H1 (cell line): ENCODE data around the gene ANKRD17. TPM values are rescaled to one million over a fixed set of nuclear protein-coding genes. Genes with fewer than 3 reads are reported as not detected.

Source experiments
- CTCF ChIA-PET: fragments of 300-600 bp; sonication (Branson Sonifier 250); formaldehyde crosslinking; loops from one replicate; lab custom pipeline; 2021; ENCODE audit not compliant: partially characterized antibody; lab: Charles Lee
- POLR2A ChIA-PET: fragments of 300-600 bp; sonication (Branson Sonifier 250); formaldehyde crosslinking; loops from one replicate; lab custom pipeline; 2021; ENCODE audit warnings: inconsistent platforms; ENCODE audit not compliant: partially characterized antibody; lab: Charles Lee
- DNase-seq, 2 experiments: peaks; one replicate each; pipeline versions ENCODE4 v3.0.0 to v3.0.0-alpha.2; 2010 to 2022; ENCODE audit warnings: low spot score in 2 of 2, low read depth in 1 of 2, mixed read lengths in 1 of 2
- FAIRE-seq: peaks from 2 replicates; lab custom pipeline; 2011; peaks lifted over from hg19 to GRCh38; lab: Jason Lieb, UNC
- H2AFZ ChIP-seq: 2 replicates; pipeline ENCODE4 v1.8.1; 2012; ENCODE audit warnings: low read length, inconsistent platforms
- H2AK5ac ChIP-seq: 2 replicates; pipeline ENCODE4 v1.6.1; 2013; ENCODE audit warnings: low read depth, low read length
- H2BK120ac ChIP-seq: replicated peaks from 2 replicates; pipeline ENCODE3; 2013; ENCODE audit warnings: low read depth, low read length, inconsistent platforms
- H2BK12ac ChIP-seq: 2 replicates; pipeline ENCODE4 v1.6.1; 2013; ENCODE audit warnings: low read depth, low read length
- H2BK15ac ChIP-seq: 2 replicates; pipeline ENCODE4 v1.6.1; 2013; ENCODE audit warnings: low read length
- H2BK20ac ChIP-seq: 2 replicates; pipeline ENCODE4 v1.6.1; 2013; ENCODE audit warnings: low read length
- H2BK5ac ChIP-seq: 2 replicates; pipeline ENCODE4 v1.6.1; 2013; ENCODE audit warnings: low read depth, low read length
- H3K14ac ChIP-seq: 2 replicates; pipeline ENCODE4 v1.6.1; 2013; ENCODE audit warnings: inconsistent platforms; ENCODE audit not compliant: insufficient read length
- H3K18ac ChIP-seq: 2 replicates; pipeline ENCODE4 v1.6.1; 2013; ENCODE audit warnings: low read length; ENCODE audit errors: extremely low read depth
- H3K23ac ChIP-seq: 2 replicates; pipeline ENCODE4 v1.6.1; 2013; ENCODE audit warnings: inconsistent platforms; ENCODE audit not compliant: insufficient read length
- H3K23me2 ChIP-seq: 2 replicates; pipeline ENCODE4 v1.6.1; 2013; ENCODE audit warnings: low read depth, low read length
- H3K27ac ChIP-seq: 2 replicates; pipeline ENCODE4 v1.6.1; 2011; ENCODE audit warnings: low read depth, low read length, inconsistent platforms
- H3K27me3 ChIP-seq, 4 experiments: replicated peaks in 1 of 4; 1 replicate in 1 of 4; 2 replicates in 3 of 4; pipeline versions ENCODE4 v1.6.1 to v1.8.1; 2011 to 2013; ENCODE audit warnings: low read length in 3 of 4, mild to moderate bottlenecking in 3 of 4, inconsistent platforms in 2 of 4, mixed read lengths in 2 of 4, moderate library complexity in 1 of 4; ENCODE audit not compliant: control insufficient read depth in 3 of 4, insufficient read depth in 3 of 4; ENCODE audit errors: extremely low read depth in 1 of 4
- H3K36me3 ChIP-seq, 4 experiments: 2 replicates each; pipeline versions ENCODE4 v1.6.1 to v1.8.1; 2011 to 2013; ENCODE audit warnings: mild to moderate bottlenecking in 4 of 4, low read length in 3 of 4, moderate library complexity in 2 of 4, control low read depth in 1 of 4, inconsistent platforms in 1 of 4; ENCODE audit not compliant: insufficient read depth in 4 of 4, control insufficient read depth in 2 of 4
- H3K4ac ChIP-seq: replicated peaks from 2 replicates; pipeline ENCODE3; 2013; ENCODE audit warnings: low read length, low read depth, mixed read lengths, inconsistent platforms; ENCODE audit not compliant: insufficient read length
- H3K4me1 ChIP-seq, 4 experiments: replicated peaks in 1 of 4; 1 replicate in 1 of 4; 2 replicates in 3 of 4; pipeline versions ENCODE4 v1.6.1 to v1.8.1; 2011 to 2013; ENCODE audit warnings: low read length in 3 of 4, inconsistent platforms in 2 of 4, mixed read lengths in 1 of 4; ENCODE audit not compliant: insufficient read depth in 4 of 4, control insufficient read depth in 3 of 4
- H3K4me2 ChIP-seq, 2 experiments: 2 replicates each; pipeline versions ENCODE4 v1.6.1 to v1.8.1; 2011 to 2013; ENCODE audit warnings: low read depth in 2 of 2, low read length in 2 of 2, control low read depth in 1 of 2, inconsistent platforms in 1 of 2, mild to moderate bottlenecking in 1 of 2; ENCODE audit not compliant: insufficient read depth in 1 of 2
- H3K4me3 ChIP-seq, 4 experiments: fragments of 200-600, 300-600 bp in 1 of 4; sonication (generic), shearing (Covaris generic), sonication (Bioruptor Twin) in 1 of 4; 2 replicates each; pipeline versions ENCODE4 v1.5.1 to v1.8.1; 2011 to 2016; ENCODE audit warnings: low read length in 4 of 4, low read depth in 3 of 4, control low read depth in 2 of 4, inconsistent platforms in 2 of 4, mild to moderate bottlenecking in 2 of 4, mixed read lengths in 1 of 4, moderate library complexity in 1 of 4; ENCODE audit not compliant: insufficient read depth in 2 of 4; ENCODE audit errors: extremely low read depth in 1 of 4
- H3K56ac ChIP-seq: replicated peaks from 2 replicates; pipeline ENCODE3; 2013; ENCODE audit warnings: low read depth, mild to moderate bottlenecking, mixed read lengths, low read length, inconsistent platforms; ENCODE audit not compliant: insufficient read length
- H3K79me1 ChIP-seq: 2 replicates; pipeline ENCODE4 v1.6.1; 2013; ENCODE audit warnings: low read depth, low read length, control low read depth
- H3K79me2 ChIP-seq, 2 experiments: 2 replicates each; pipeline versions ENCODE4 v1.6.1 to v1.8.1; 2012 to 2013; ENCODE audit warnings: low read length in 2 of 2, mild to moderate bottlenecking in 2 of 2, inconsistent platforms in 1 of 2; ENCODE audit not compliant: insufficient read depth in 2 of 2, control insufficient read depth in 1 of 2
- H3K9ac ChIP-seq, 4 experiments: replicated peaks in 1 of 4; 1 replicate in 1 of 4; 2 replicates in 3 of 4; pipeline versions ENCODE4 v1.6.1 to v1.8.1; 2011 to 2013; ENCODE audit warnings: low read depth in 3 of 4, low read length in 3 of 4, control low read depth in 2 of 4, mild to moderate bottlenecking in 2 of 4, moderate library complexity in 2 of 4, inconsistent platforms in 1 of 4; ENCODE audit errors: extremely low read depth in 1 of 4
- H3K9me3 ChIP-seq, 2 experiments: 2 replicates each; pipeline versions ENCODE4 v1.6.1 to v1.8.1; 2012 to 2013; ENCODE audit warnings: mild to moderate bottlenecking in 2 of 2, moderate library complexity in 2 of 2, control low read depth in 1 of 2, inconsistent platforms in 1 of 2, low read depth in 1 of 2, low read length in 1 of 2, mixed read lengths in 1 of 2; ENCODE audit not compliant: insufficient read depth in 2 of 2
- H4K20me1 ChIP-seq, 2 experiments: replicated peaks in 1 of 2; 2 replicates each; pipeline versions ENCODE3 to v1.8.1; 2011 to 2013; ENCODE audit warnings: inconsistent platforms in 2 of 2, low read length in 2 of 2, mild to moderate bottlenecking in 1 of 2; ENCODE audit not compliant: insufficient read depth in 2 of 2, control insufficient read depth in 1 of 2
- H4K5ac ChIP-seq: 2 replicates; pipeline ENCODE4 v1.6.1; 2013; ENCODE audit warnings: low read length, low read depth, mixed read lengths, inconsistent platforms; ENCODE audit not compliant: insufficient read length
- H4K8ac ChIP-seq: 2 replicates; pipeline ENCODE4 v1.8.0; 2013; ENCODE audit warnings: mild to moderate bottlenecking, moderate library complexity, low read length, inconsistent platforms; ENCODE audit not compliant: insufficient read depth; ENCODE audit errors: extremely low read depth
- H4K91ac ChIP-seq: replicated peaks from 2 replicates; pipeline ENCODE3; 2013; ENCODE audit warnings: low read length, mixed read lengths, inconsistent platforms; ENCODE audit not compliant: insufficient read length
- CEBPB ChIP-seq: IDR thresholded peaks from 2 replicates; pipeline ENCODE4 v1.6.1; 2012; ENCODE audit warnings: low read depth, low read length
- WGBS, 2 experiments: shearing (Covaris generic) in 1 of 2; methylation state at CpG; one replicate each; pipeline versions ENCODE4 v1.1.6 to v1.1.7; 2013 to 2015; ENCODE audit warnings: low lambda C conversion rate in 2 of 2, mixed read lengths in 2 of 2, inconsistent platforms in 1 of 2, low coverage in 1 of 2, missing lambda C conversion rate in 1 of 2; ENCODE audit not compliant: insufficient replicate concordance in 2 of 2, insufficient coverage in 1 of 2, insufficient read length in 1 of 2; ENCODE audit errors: extremely low coverage in 1 of 2, missing lambda C conversion rate in 1 of 2; 5-methylcytosine and 5-hydroxymethylcytosine counted together
- polyA plus RNA-seq, 7 experiments: library from polyadenylated mRNA; depleted of rRNA in 3 of 7; stranded (reverse) in 5 of 7; unstranded in 2 of 7; fragments of >200 nt in 5 of 7; fragments of 200-250 nt in 2 of 7; gene quantifications; 1 replicate in 5 of 7; 2 replicates in 1 of 7; 4 replicates in 1 of 7; pipeline versions ENCODE4 v1.2.1 to v1.2.3, GENCODE V29; 2011 to 2013; ENCODE audit warnings: missing spikeins in 2 of 7, mixed read lengths in 2 of 7
- total RNA-seq: library from RNA; stranded (reverse); fragmentation: NEBNext Ultra II Directional; extraction: Animal tissue kit (Norgen Biotek cat#: 25700); gene quantifications from 2 replicates; pipeline ENCODE4 v1.2.1, GENCODE V29; 2021

ANKRD17 gene
- total and polyA plus RNA-seq, 2 of the 8 experiments (the other 6 are each of a cell fraction or from before 2014, with no cell fraction given), result 42.4 to 93.7 TPM

GRCh38 chr4:73275318-73275654 is 16.7 kb upstream of the ANKRD17 start:
- no peak overlapping the region for H3K4me3 ChIP-seq
- no peak for TF ChIP-seq CEBPB
- no peak overlapping the region for H4K91ac ChIP-seq
- H3K4ac ChIP-seq, result no peak overlapping the region
- no peak overlapping the region for H2AFZ ChIP-seq
- WGBS, 2 experiments, result 87% methylated on average over 1 of the region's 1 CpG; no CpG with 5 or more reads in 1 of the 2 experiments
- no peak overlapping the region for H2AK5ac ChIP-seq
- H3K18ac ChIP-seq, result no peak overlapping the region
- H3K23ac ChIP-seq, result no peak overlapping the region
- no peak overlapping the region for H3K56ac ChIP-seq
- POLR2A ChIA-PET, result no interaction called here
- H2BK5ac ChIP-seq, result no peak overlapping the region
- H3K79me2 ChIP-seq, result no peaks in the 10 kb centered on the region
- no peaks in the 10 kb centered on the region for H4K20me1 ChIP-seq
- H3K27me3 ChIP-seq, result no peaks in the 10 kb centered on the region
- no peak overlapping the region for H2BK20ac ChIP-seq
- no peak overlapping the region for H2BK120ac ChIP-seq
- no peaks in the 10 kb centered on the region for H3K4me1 ChIP-seq
- no peak overlapping the region for H4K8ac ChIP-seq
- no peak for FAIRE-seq
- H3K14ac ChIP-seq, result no peak overlapping the region
- no peak overlapping the region for H4K5ac ChIP-seq
- no peaks in the 10 kb centered on the region for H3K9me3 ChIP-seq
- H3K23me2 ChIP-seq, result no peaks in the 10 kb centered on the region
- DNase-seq, result no peak
- H3K36me3 ChIP-seq, result no peaks in the 10 kb centered on the region
- H3K27ac ChIP-seq, result no peak overlapping the region
- no peaks in the 10 kb centered on the region for H3K79me1 ChIP-seq
- H2BK12ac ChIP-seq, result no peak overlapping the region
- no peak overlapping the region for H3K9ac ChIP-seq
- no peak overlapping the region for H3K4me2 ChIP-seq
- CTCF ChIA-PET, result no interaction called here
- H2BK15ac ChIP-seq, result no peak overlapping the region
